ENCODE results near the gene SCP2D1.

GRCh38 chr20:18781509-18781908 lies 32.1 kb upstream of the SCP2D1 start:
- TF ChIP-seq EZH2 (IDR thresholded peaks at IDR 0.05; ENCODE audit: low read length, missing control alignments) (no peak), CTCF (conservative IDR thresholded peaks at IDR 0.05 in 1 of 2, IDR thresholded peaks at IDR 0.05 in 1 of 2; ENCODE audit: low read depth in 1 of 2, low read length in 2 of 2) (no peak)

Data from fibroblast of lung (primary cell).